Measurements from ENCODE around the gene GRHL3.

- no peak for TF ChIP-seq CTCF (IDR thresholded peaks at IDR 0.05; ENCODE audit: insufficient read depth, low read depth, low read length)
- TF ChIP-seq EZH2 (IDR thresholded peaks at IDR 0.05; ENCODE audit: insufficient read depth, low read length) = no peak
These were observed 30.7 kb upstream of the GRHL3 start for GRCh38 chr1:24288479-24288878.
